NCI-H2171 (cell line): ENCODE measurements around the gene INPP5D.
"Not testable (repeated sequence)": the region's sequence is repeated elsewhere in the genome, so short reads cannot be mapped to it uniquely, and the experiment has no call there.

Experiments used
- DNase-seq: peaks from one replicate; lab custom pipeline; 2025; lab: John Stamatoyannopoulos, UW

INPP5D gene

GRCh38 chr2:233117811-233118647 is 57.9 kb downstream of the INPP5D start:
- no peak for DNase-seq

DNA sequence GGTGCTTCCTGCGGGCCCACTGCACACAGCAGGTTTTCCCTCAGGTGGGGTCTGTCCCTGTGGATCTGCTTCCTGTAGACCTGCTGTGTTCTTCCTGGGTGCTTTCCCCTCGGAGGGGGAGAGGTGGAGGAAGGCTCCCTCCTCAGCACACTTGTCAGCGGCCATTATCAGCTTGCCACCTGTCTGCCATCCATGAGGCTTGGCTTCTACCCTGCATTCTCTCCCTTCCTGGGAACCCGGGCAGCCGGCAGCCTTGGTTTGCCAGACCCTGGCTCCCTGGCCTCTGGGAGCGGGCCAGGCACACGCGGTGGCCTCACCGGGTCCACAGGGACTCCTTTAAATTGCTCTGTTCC is 58.5 kb downstream of the INPP5D start:
- DNase-seq, result no peak

- DNase-seq, result no peak
Observed at GRCh38 chr2:233119123-233119522, 59.0 kb downstream of the INPP5D start.

- no peak for DNase-seq
Observed at GRCh38 chr2:233119806-233120205, 59.7 kb downstream of the INPP5D start.

DNA sequence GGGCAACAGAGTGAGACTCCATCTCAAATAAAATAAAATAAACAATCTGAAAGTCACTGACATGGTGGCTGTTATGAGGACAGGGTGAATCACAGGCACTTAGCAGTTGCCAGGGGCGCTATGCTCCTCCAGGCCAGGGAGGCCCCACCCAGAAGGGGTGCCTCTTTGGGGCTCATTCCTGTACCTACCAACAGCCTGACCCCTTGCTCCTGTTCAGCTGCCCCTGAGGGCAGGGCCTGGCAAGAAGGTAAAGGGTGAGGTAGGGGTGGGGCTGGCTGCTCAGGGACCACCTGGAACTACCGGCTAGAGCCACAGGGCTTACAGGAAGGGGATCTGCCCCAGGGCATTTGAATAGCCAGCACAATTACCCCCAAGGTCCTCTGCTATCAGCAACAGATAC is 60.3 kb downstream of the INPP5D start:
- no peak for DNase-seq

DNA sequence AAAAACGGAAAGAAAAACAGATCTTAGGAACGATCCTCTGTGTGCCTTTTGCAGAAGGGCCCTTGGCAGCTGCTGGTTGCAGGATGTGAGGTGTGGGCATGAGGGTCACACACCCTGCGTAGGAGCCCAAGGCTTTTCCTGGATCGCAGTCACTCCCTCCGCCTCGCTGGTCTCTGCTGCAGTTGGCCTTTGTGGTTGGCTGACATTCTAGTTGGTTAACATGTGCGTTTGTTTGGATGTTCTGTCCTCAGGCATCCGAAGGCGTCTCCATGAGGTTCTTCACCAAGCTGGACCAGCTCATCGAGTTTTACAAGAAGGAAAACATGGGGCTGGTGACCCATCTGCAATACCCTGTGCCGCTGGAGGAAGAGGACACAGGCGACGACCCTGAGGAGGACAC is 61.7 kb downstream of the INPP5D start:
- DNase-seq, result no peak

DNA sequence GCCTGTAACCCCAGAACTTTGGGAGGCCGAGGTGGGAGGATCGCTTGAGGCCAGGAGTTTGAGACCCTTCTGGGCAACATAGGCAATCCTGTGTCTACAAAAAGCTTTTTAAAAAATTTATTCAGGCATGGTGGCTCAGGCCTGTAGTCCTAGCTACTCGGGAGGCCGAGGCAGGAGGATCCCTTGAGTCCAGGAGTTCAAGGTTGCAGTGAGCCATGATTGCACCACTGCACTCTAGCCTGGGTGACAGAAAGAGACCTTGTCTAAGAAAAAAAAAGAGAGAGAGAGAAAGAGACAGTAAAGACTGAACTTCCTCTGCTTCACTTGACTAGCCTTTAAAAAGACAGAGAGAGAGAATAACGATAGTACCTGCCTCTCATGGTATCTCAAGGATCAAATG is 62.4 kb downstream of the INPP5D start:
- DNase-seq, result no peak

- not testable (repeated sequence) for DNase-seq
Observed at GRCh38 chr2:233123576-233123975, 63.4 kb downstream of the INPP5D start.

- no peak for DNase-seq
Observed at GRCh38 chr2:233124421-233125080, 64.4 kb downstream of the INPP5D start.

DNA sequence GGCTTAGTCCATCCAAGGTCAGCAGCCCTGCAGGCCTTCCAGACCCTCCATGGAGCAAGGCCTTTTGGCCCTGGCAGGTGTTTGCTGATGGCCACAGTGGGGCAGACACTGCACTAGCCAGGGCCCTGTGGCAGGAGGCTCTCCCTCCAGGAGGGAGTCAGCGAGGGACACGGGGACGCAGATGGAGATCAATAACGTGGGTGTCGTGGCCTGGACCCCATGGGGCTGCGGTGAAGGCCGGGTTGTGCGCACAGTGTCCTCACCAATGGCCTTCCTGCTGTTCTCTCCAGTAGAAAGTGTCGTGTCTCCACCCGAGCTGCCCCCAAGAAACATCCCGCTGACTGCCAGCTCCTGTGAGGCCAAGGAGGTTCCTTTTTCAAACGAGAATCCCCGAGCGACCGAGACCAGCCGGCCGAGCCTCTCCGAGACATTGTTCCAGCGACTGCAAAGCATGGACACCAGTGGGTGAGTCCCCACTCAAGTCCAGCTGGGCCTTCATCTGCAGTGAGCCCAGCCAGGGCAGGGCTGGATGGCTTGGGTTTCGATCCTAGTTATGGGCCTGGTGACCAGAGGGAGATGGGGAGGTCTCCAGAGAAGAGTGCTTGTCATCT is 65.4 kb downstream of the INPP5D start:
- DNase-seq, result no peak

- DNase-seq, result no peak
Observed at GRCh38 chr2:233129351-233129978, 69.3 kb downstream of the INPP5D start.

DNA sequence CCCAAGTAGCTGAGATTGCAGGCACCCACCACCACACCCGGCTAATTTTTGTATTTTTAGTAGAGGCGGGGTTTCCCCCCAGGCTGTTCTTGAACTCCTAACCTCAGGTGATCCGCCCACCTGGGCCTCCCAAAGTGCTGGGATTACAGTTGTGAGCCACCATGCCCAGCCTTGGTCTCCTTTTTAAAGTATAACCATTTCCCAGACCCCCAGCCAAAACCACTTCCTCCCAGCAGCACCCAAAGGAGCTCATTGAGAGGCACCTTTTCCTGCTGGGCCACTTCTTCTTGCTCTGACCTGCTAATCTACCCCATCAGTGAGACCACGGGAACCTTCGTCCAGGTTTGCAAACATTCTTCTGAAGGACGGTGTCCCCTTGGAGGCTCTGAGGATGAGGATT is 69.9 kb downstream of the INPP5D start:
- no peak for DNase-seq

DNA sequence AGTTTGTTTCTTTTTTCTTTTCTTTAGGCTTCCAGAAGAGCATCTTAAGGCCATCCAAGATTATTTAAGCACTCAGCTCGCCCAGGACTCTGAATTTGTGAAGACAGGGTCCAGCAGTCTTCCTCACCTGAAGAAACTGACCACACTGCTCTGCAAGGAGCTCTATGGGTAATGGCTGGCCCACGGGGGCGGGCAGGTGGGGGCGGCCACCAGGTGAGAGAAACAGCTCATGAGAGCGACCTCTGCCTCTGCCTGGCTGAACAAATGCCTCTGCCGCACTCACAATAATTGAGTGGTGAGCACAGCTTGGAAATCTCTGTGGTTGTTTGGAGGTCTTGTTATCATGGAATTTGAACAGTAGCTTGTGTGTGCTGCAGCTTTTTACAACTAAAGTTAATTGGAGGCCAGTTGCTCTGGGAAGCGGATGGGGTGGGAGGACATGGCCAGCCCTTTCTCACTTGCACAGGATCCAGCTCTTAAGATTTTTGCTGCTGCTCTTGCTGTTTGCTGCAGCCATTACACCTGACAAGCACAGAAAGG is 70.4 kb downstream of the INPP5D start:
- DNase-seq, result no peak

DNA sequence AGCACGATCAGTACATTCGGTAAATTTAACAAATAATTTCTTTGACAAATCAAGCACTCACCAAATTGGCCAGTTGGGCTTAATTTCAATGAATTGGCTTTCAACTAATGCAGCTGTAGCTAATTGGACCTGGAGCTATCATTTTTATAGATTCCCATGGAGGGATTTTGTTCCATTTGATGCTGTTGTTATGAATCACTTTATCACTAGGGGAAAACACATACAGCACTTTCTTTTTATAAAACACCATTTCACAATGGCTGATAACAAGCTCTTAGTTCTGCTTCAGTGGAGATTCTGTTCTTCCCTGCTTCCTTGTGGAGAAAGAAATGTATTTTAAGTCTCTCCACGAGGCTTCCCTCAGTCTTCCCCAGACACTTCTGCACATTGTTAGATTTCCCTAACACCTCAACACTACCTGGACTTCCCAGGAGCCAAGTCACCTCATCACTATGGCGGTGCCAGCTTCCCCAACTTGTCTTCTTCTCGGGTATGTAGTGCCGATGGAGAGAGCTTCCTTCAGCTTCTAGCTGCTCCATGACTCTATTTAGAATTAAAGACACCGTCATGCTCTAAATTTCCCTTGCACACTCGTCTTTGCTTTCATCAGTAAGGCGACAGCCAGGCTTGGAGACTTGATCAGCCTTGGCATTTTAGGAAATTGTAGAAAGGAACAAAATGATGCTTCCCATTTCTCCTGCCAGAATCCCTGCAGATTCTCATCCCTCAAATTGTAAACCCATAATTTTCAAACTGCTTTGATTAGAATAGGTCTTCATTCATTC is 72.0 kb downstream of the INPP5D start:
- no peak for DNase-seq

- DNase-seq, result no peak
Observed at GRCh38 chr2:233133239-233133638, 73.1 kb downstream of the INPP5D start.

GRCh38 chr2:233135421-233135820 is 75.3 kb downstream of the INPP5D start:
- DNase-seq, result no peak

DNA sequence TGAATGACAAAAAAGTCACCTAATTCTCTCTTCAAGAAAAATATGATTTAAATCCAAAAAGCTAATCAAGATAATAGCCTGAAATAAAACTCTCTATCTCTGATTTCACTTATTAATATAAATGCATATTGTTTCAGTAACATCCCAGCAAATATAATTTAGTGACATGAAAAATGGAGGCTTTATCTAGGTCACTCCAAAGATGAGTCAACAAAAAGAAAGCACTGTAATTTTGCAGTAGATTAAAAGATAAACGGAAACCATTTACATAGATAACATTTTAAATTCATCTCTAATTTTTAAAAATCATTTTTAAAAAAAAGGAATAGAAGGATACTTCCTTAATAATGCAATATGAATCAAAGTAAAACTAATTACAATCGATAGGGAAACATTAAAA is 76.9 kb downstream of the INPP5D start:
- no peak for DNase-seq

GRCh38 chr2:233140077-233140585 is 80.0 kb downstream of the INPP5D start:
- DNase-seq, result no peak

DNA sequence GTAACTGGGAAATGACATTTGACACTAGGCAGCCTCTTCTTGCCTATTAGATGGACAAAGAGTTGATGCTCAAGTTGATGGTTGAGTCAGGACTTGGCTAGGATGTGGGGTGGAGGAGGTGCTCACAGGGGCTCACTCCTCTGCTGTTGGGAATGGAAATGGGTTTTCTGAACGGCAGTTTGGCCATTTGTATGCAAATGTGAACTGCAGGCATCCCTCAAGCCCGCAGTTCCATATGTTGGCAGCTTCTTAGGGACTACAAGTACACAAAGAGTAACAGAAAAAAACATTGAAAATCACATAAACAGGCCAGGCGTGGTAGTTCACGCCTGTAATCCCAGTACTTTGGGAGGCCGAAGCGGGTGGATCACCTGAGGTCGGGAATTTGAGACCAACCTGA is 80.8 kb downstream of the INPP5D start:
- DNase-seq, result no peak

DNA sequence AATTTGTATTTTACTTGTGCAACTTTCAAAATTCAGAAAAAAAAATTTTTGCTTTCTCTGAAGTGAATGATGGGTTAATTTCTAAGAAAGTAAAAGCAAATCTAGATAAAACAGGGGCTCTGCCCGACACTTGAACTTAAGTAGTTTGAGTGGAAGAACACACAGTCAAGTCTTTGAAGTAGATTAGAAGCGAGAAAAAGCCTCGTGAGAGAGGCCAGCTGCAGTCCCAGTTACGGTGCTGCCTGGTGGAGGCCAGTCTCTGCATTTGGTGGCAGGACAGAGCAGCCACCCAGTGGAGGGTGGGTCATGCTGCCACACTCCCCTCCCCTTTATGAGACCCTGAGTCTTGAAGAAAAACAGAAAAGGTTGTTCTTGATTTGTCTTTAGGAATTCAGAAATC is 81.8 kb downstream of the INPP5D start:
- DNase-seq, result no peak

DNA sequence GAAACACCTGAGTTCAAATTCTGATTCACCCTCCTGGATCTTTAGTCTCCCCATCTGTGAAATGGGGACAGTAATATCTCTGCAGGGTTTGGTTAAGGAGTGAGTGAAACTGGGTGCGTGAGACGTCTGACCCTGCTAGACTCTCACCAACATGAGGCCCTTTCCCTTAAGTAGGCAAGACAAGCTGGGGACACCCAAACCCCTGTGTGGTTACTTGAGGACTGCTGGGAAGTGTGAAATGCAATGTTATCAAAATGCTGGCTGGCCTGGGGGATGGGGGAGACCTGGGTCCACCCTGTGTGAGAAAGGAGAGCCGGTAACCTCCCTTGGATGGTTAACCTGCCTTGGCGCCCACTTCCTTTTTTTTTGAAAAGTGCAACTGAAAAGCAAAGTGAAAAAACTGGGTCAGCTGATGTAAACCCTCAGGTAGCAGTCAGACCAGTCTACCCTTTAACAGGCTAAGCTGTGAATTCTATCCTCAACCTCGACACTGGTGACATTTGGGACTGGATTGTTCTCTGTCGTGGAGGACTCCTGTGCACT is 82.3 kb downstream of the INPP5D start:
- DNase-seq, result no peak
